CD4-positive, alpha-beta memory T cell (primary cell): ENCODE results near the gene RNF152. TPM values are rescaled to one million over a fixed set of nuclear protein-coding genes. Genes with fewer than 3 reads are reported as not detected.
"Not testable (repeated sequence)": the region's sequence is repeated elsewhere in the genome, so short reads cannot be mapped to it uniquely, and the experiment has no call there.

Experiments used
- CTCF ChIA-PET: fragments of 350-600 bp; sonication (Branson Sonifier 250); formaldehyde crosslinking; loops from one replicate; lab custom pipeline; 2021; ENCODE audit warnings: inconsistent platforms; ENCODE audit not compliant: partially characterized antibody; lab: Charles Lee
- POLR2A ChIA-PET: fragments of 350-600 bp; sonication (Branson Sonifier 250); formaldehyde crosslinking; loops from one replicate; lab custom pipeline; 2021; ENCODE audit not compliant: partially characterized antibody; lab: Charles Lee
- DNase-seq, 5 donors: peaks; one replicate each; pipeline versions ENCODE4 v3.0.0 to v3.0.0-alpha.2; 2020 to 2022; ENCODE audit warnings: mixed read lengths in 1 of 5
- H3K27ac ChIP-seq: one replicate; pipeline ENCODE4 v1.7.0; 2013; ENCODE audit warnings: low read depth, low read length
- H3K27me3 ChIP-seq: 2 replicates; pipeline ENCODE4 v1.7.0; 2013; ENCODE audit warnings: mild to moderate bottlenecking, low read length, moderate library complexity; ENCODE audit not compliant: insufficient read depth
- H3K36me3 ChIP-seq: 2 replicates; pipeline ENCODE4 v1.7.0; 2013; ENCODE audit warnings: mild to moderate bottlenecking, low read length, moderate library complexity; ENCODE audit not compliant: insufficient read depth
- H3K4me1 ChIP-seq: 2 replicates; pipeline ENCODE4 v1.7.0; 2013; ENCODE audit warnings: mild to moderate bottlenecking, low read length, moderate library complexity; ENCODE audit not compliant: insufficient read depth
- H3K4me3 ChIP-seq, 2 donors: one replicate each; pipeline ENCODE4 v1.7.0; 2013; ENCODE audit warnings: low read length in 2 of 2, mild to moderate bottlenecking in 1 of 2
- H3K9me3 ChIP-seq, 2 donors: one replicate each; pipeline ENCODE4 v1.7.0; 2013; ENCODE audit warnings: low read length in 2 of 2, control low read depth in 1 of 2; ENCODE audit not compliant: control insufficient read depth in 1 of 2
- H3K27ac Mint-ChIP-seq, 7 donors: one replicate each; pipeline ENCODE4 v1.8.0; 2020 to 2021; ENCODE audit warnings: mixed read lengths in 7 of 7, mild to moderate bottlenecking in 6 of 7, inconsistent platforms in 3 of 7, moderate library complexity in 3 of 7
- H3K27me3 Mint-ChIP-seq, 2 donors: one replicate each; pipeline ENCODE4 v1.8.0; 2020 to 2021; ENCODE audit warnings: mixed read lengths in 2 of 2
- H3K36me3 Mint-ChIP-seq, 2 donors: one replicate each; pipeline ENCODE4 v1.8.0; 2020 to 2021; ENCODE audit warnings: mixed read lengths in 2 of 2, inconsistent platforms in 1 of 2, mild to moderate bottlenecking in 1 of 2
- H3K4me1 Mint-ChIP-seq, 4 donors: one replicate each; pipeline ENCODE4 v1.8.0; 2020 to 2021; ENCODE audit warnings: mixed read lengths in 4 of 4, mild to moderate bottlenecking in 1 of 4
- H3K4me3 Mint-ChIP-seq, 8 donors: one replicate each; pipeline ENCODE4 v1.8.0; 2020 to 2021; ENCODE audit warnings: mixed read lengths in 8 of 8, mild to moderate bottlenecking in 7 of 8, moderate library complexity in 6 of 8, inconsistent platforms in 3 of 8
- H3K9me3 Mint-ChIP-seq, 8 donors: one replicate each; pipeline ENCODE4 v1.8.0; 2020 to 2021; ENCODE audit warnings: mixed read lengths in 8 of 8, mild to moderate bottlenecking in 5 of 8, inconsistent platforms in 3 of 8, moderate library complexity in 1 of 8
- intact Hi-C: fragments of 100-400 bp; cut with micrococcal nuclease; formaldehyde crosslinking; loops from one replicate; pipeline ENCODE4 v1.15.1; 2023
- polyA plus RNA-seq, 2 donors: library from polyadenylated mRNA; unstranded; fragments of 300-500 nt; fragmentation: Illumina TruSeq; gene quantifications; one replicate each; pipeline ENCODE4 v1.2.3, GENCODE V29; 2021
- total RNA-seq, 2 experiments: library from RNA; stranded (reverse); gene quantifications; one replicate each; pipeline ENCODE4 v1.2.3, GENCODE V29; 2021

RNF152 gene
- total and polyA plus RNA-seq, 4 experiments from 2014 or later, result 0.06 to 0.20 TPM; not detected in 2

GRCh38 chr18:61797696-61798590, 94.9 kb downstream of the RNF152 start:
- H3K9me3 Mint-ChIP-seq, result peaks cover 0 to 2% (median 0%) of the 10 kb centered on the region in 8 donors

GRCh38 chr18:61791031-61791430, 101.8 kb downstream of the RNF152 start:
- intact Hi-C loops, result no loop called here
- peaks cover 0 to 24% (median 4%) of the 10 kb centered on the region in 8 donors for H3K9me3 Mint-ChIP-seq
- Histone ChIP-seq H3K27me3 (no peaks in the 10 kb centered on the region), H3K36me3 (no peaks in the 10 kb centered on the region), H3K27ac (no peak overlapping the region), H3K4me3 (no peak overlapping the region), H3K9me3 (no peaks in the 10 kb centered on the region), H3K4me1 (no peaks in the 10 kb centered on the region)
- CTCF ChIA-PET, result no interaction called here
- no peak for DNase-seq
- POLR2A ChIA-PET, result no interaction called here
- H3K4me1 Mint-ChIP-seq, result no peaks in the 10 kb centered on the region
- no peak overlapping the region for H3K27ac Mint-ChIP-seq
- no peak overlapping the region for H3K4me3 Mint-ChIP-seq
- H3K27me3 Mint-ChIP-seq, result peaks cover 0 to 5% of the 10 kb centered on the region in 2 donors
- H3K36me3 Mint-ChIP-seq, result no peaks in the 10 kb centered on the region

More at GRCh38 chr18:61797696-61798590, 94.9 kb downstream of the RNF152 start:
- no peaks in the 10 kb centered on the region for H3K36me3 Mint-ChIP-seq
- Histone ChIP-seq H3K27me3 (no peaks in the 10 kb centered on the region), H3K4me1 (no peaks in the 10 kb centered on the region), H3K9me3 (no peaks in the 10 kb centered on the region), H3K27ac (no peak overlapping the region), H3K36me3 (no peaks in the 10 kb centered on the region), H3K4me3 (no peak overlapping the region)
- no peak overlapping the region for H3K4me3 Mint-ChIP-seq
- intact Hi-C loops, result no loop called here
- H3K27ac Mint-ChIP-seq, result no peak overlapping the region
- CTCF ChIA-PET, result no interaction called here
- POLR2A ChIA-PET, result no interaction called here
- no peak for DNase-seq
- H3K4me1 Mint-ChIP-seq, result no peaks in the 10 kb centered on the region
- H3K27me3 Mint-ChIP-seq, result peaks cover 6 to 10% of the 10 kb centered on the region in 2 donors

GRCh38 chr18:61787011-61787670, 105.7 kb downstream of the RNF152 start:
- H3K27ac Mint-ChIP-seq, H3K4me1 Mint-ChIP-seq, H3K4me3 Mint-ChIP-seq, POLR2A ChIA-PET, H3K27ac ChIP-seq, H3K4me3 ChIP-seq, H3K27me3 ChIP-seq, H3K36me3 Mint-ChIP-seq, H3K4me1 ChIP-seq, H3K36me3 ChIP-seq, CTCF ChIA-PET, H3K27me3 Mint-ChIP-seq, DNase-seq, H3K9me3 ChIP-seq, intact Hi-C loops: not testable (repeated sequence)
- H3K9me3 Mint-ChIP-seq, result peaks cover 0 to 24% (median 4%) of the 10 kb centered on the region in 8 donors

- no peak overlapping the region for H3K27ac ChIP-seq
- POLR2A ChIA-PET, result no interaction called here
- H3K9me3 Mint-ChIP-seq, result peaks cover 2 to 24% (median 4%) of the 10 kb centered on the region in 8 donors
- CTCF ChIA-PET, result no interaction called here
- intact Hi-C loops, result no loop called here
- no peaks in the 10 kb centered on the region for H3K36me3 Mint-ChIP-seq
- H3K4me3 ChIP-seq, result no peak overlapping the region
- peaks cover 0 to 4% of the 10 kb centered on the region in 2 donors for H3K27me3 Mint-ChIP-seq
- H3K27ac Mint-ChIP-seq, result no peak overlapping the region
- no peaks in the 10 kb centered on the region for H3K36me3 ChIP-seq
- no peak overlapping the region for H3K4me3 Mint-ChIP-seq
- H3K27me3 ChIP-seq, result no peaks in the 10 kb centered on the region
- DNase-seq, result no peak
- no peaks in the 10 kb centered on the region for H3K4me1 Mint-ChIP-seq
- no peaks in the 10 kb centered on the region for H3K4me1 ChIP-seq
- H3K9me3 ChIP-seq, result no peaks in the 10 kb centered on the region
Observed at GRCh38 chr18:61785588-61785987, 107.2 kb downstream of the RNF152 start.

GRCh38 chr18:61784834-61785233, 108.0 kb downstream of the RNF152 start:
- H3K9me3 Mint-ChIP-seq, result peaks cover 2 to 24% (median 4%) of the 10 kb centered on the region in 8 donors
- H3K27me3 ChIP-seq, result no peaks in the 10 kb centered on the region

GRCh38 chr18:61782545-61782944, 110.3 kb downstream of the RNF152 start:
- H3K4me1 Mint-ChIP-seq, result no peaks in the 10 kb centered on the region
- POLR2A ChIA-PET, result no interaction called here
- no peak overlapping the region for H3K4me3 Mint-ChIP-seq
- Histone ChIP-seq H3K4me3 (no peak overlapping the region), H3K36me3 (no peaks in the 10 kb centered on the region), H3K27ac (no peak overlapping the region), H3K9me3 (no peaks in the 10 kb centered on the region), H3K27me3 (no peaks in the 10 kb centered on the region), H3K4me1 (no peaks in the 10 kb centered on the region)
- no peaks in the 10 kb centered on the region for H3K36me3 Mint-ChIP-seq
- intact Hi-C loops, result no loop called here
- H3K9me3 Mint-ChIP-seq, result peaks cover 0 to 15% (median 9%) of the 10 kb centered on the region in 8 donors
- CTCF ChIA-PET, result no interaction called here
- no peak for DNase-seq
- no peak overlapping the region for H3K27ac Mint-ChIP-seq
- peaks cover 3 to 4% of the 10 kb centered on the region in 2 donors for H3K27me3 Mint-ChIP-seq

More at GRCh38 chr18:61784834-61785233, 108.0 kb downstream of the RNF152 start:
- H3K4me1 Mint-ChIP-seq, result no peaks in the 10 kb centered on the region
- no peak overlapping the region for H3K4me3 Mint-ChIP-seq
- Histone ChIP-seq H3K27ac (no peak overlapping the region), H3K4me3 (no peak overlapping the region), H3K9me3 (no peaks in the 10 kb centered on the region), H3K4me1 (no peaks in the 10 kb centered on the region), H3K36me3 (no peaks in the 10 kb centered on the region)
- no peaks in the 10 kb centered on the region for H3K36me3 Mint-ChIP-seq
- no peak for DNase-seq
- ChIA-PET CTCF (no interaction called here), POLR2A (no interaction called here)
- intact Hi-C loops, result no loop called here
- H3K27me3 Mint-ChIP-seq, result peaks cover 0 to 4% of the 10 kb centered on the region in 2 donors
- H3K27ac Mint-ChIP-seq, result no peak overlapping the region

GRCh38 chr18:61776201-61776600, 116.6 kb downstream of the RNF152 start:
- CTCF ChIA-PET, H3K4me1 ChIP-seq, H3K4me3 Mint-ChIP-seq, H3K27me3 Mint-ChIP-seq, H3K9me3 ChIP-seq, H3K27ac Mint-ChIP-seq, H3K36me3 ChIP-seq, H3K4me1 Mint-ChIP-seq, POLR2A ChIA-PET, DNase-seq, H3K27ac ChIP-seq, H3K36me3 Mint-ChIP-seq, H3K27me3 ChIP-seq, H3K4me3 ChIP-seq, intact Hi-C loops: not testable (repeated sequence)
- H3K9me3 Mint-ChIP-seq, result peaks cover 0 to 25% (median 21%) of the 10 kb centered on the region in 8 donors
